Adipose tissue (tissue), 3 donors: ENCODE results near the gene UBE2R2. TPM values are rescaled to one million over a fixed set of nuclear protein-coding genes. Genes with fewer than 3 reads are reported as not detected.
"Not testable (repeated sequence)": the region's sequence is repeated elsewhere in the genome, so short reads cannot be mapped to it uniquely, and the experiment has no call there.

Experiments
- H3K27ac ChIP-seq: one replicate; pipeline ENCODE4 v1.5.1; 2013; ENCODE audit warnings: low read depth, low read length
- WGBS, 3 donors: extraction: QIAGEN DNeasy Blood & Tissue Kit; methylation state at CpG; one replicate each; pipeline ENCODE4 v1.1.7; 2013; 5-methylcytosine and 5-hydroxymethylcytosine counted together
- polyA plus RNA-seq, 3 donors: library from polyadenylated mRNA; stranded (reverse); fragments of 200-250 nt; gene quantifications; one replicate each; pipeline ENCODE4 v1.2.3, GENCODE V29; 2013
- donor health status: healthy with polysubstance abuse.
- donor health status: Bipolar disorder and iron deficiency.
- donor health status: healthy.

UBE2R2 gene
- polyA plus RNA-seq, 3 donors, result 21.3 to 24.2 (median 23.3) TPM

DNA sequence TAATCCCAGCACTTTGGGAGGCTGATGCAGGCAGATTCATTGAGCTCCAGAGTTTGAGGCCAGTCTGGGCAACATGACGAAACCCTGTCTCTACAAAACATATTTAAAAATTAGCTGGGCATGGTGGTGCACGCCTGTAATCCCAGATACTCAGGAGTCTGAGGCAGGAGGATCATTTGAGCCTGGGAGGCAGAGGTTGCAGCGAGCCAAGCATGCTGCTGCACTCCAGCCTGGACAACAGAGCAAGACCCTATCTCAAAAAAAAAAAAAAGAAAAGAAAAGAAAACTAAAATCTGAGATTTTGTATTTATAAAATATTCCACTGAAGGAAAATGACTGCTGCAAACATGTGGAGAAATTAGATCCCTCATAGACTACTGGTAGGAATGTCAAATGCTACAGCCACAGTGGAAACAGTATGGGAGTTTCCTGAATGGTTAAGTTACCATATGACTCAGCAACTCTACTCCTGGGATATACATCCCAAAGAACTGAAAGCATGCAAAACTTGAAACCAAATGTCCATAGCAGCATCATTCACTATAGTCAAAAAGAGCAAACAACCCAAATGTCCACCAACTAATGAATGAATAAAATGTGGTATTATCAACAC lies 125.6 kb downstream of the UBE2R2 start:
- WGBS, 3 donors, result 94 to 97% (median 97%) methylated on average over 3 of the region's 3 CpGs
- no peak overlapping the region for H3K27ac ChIP-seq

DNA sequence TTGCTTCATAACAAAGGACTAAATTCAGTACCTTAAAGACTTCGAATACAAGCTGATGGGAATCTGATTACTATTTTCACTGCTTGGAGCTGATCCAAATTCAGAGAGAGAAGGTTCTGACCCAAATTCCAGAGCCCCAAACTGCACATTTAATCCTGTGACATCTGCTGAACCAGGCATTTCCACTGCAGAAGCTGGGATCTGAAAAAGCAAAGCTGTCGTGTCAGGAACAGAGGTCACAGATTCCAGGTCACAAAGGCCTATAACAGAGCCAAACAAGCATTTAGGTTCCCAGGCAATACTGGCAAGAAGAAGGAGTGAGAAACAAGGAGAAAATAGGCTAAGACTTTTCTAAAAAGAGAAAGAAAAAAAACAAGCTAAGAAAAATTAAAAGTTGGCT lies 126.4 kb downstream of the UBE2R2 start:
- WGBS, 3 donors, result 52 to 71% (median 65%) methylated on average over 2 of the region's 2 CpGs
- H3K27ac ChIP-seq, result no peak overlapping the region

DNA sequence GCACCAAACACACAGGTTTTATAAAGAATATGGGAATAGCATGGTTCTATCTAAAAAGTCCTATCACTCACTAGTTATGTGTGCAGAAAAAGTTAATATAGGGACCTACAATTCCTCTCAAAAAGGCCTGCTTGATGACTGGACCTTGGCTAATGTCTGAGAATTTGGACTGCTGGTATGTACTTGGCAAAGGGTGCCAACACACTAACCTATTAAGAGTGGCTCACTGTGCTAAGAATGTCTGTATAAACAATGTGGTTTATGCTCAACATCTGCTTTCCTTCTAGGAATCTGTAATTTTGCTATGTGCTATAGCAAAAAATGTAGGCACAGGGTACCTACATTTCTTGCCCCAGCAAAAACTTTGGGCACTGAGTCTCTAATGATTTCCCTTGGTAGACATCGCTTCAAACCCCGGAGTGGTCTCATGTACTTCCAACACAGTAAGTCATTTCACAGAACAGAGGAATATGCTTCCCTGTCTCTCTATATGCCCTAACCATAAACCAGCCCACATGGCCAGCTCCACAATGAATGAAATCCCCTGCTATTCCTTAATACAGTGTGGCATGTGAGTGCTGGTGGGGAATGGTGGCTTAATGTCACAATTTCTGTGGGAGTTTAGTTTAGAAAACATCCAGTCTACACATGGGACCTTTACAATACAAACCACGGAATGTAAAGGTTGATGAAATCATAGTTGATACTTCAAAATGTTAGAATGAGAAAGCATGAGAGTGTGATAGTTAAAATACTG lies 130.0 kb downstream of the UBE2R2 start:
- 94 to 99% (median 97%) methylated on average over 3 of the region's 3 CpGs for WGBS, 3 donors
- H3K27ac ChIP-seq, result no peak overlapping the region

DNA sequence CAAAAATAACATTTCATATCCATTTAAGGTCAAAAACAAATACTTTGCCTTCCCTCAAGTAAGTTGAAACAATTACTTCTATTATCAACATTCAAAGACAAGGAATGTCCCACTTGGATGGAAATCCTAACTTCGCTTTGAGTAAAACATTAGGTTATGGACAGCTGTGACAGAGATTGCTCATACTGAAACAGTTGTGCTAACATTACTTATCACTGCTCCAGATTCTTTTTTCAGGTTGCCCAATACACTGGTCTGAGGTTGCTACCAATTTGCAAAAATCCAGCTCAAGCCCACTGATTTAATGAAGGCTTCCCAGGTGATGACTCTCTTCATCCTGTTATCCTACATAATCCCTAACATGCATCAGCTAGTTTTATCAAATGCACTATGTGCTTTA lies 133.4 kb downstream of the UBE2R2 start:
- H3K27ac ChIP-seq, result no peak overlapping the region
- 87 to 98% (median 97%) methylated on average over 1 of the region's 1 CpG for WGBS, 3 donors

DNA sequence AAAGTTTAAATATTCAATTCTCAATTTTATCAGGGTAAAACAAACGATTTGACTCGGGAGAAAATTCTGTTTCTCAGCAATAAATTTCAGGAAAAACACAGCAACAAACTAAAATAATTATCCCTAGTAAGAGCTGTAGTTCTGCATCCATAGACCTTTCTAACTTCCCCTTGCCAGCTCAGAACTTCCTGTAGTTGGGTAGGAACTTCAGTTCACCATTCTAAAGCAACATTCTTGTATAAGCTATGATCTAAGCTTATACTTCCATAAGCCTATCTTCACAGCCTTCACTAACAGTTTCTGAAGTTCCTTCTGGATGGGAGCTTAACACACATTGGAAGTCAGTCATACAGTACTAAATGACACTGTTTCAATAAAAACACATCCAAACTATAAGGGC lies 135.1 kb downstream of the UBE2R2 start:
- H3K27ac ChIP-seq, result no peak overlapping the region
- WGBS, 3 donors, result 68 to 90% (median 79%) methylated on average over 2 of the region's 2 CpGs

DNA sequence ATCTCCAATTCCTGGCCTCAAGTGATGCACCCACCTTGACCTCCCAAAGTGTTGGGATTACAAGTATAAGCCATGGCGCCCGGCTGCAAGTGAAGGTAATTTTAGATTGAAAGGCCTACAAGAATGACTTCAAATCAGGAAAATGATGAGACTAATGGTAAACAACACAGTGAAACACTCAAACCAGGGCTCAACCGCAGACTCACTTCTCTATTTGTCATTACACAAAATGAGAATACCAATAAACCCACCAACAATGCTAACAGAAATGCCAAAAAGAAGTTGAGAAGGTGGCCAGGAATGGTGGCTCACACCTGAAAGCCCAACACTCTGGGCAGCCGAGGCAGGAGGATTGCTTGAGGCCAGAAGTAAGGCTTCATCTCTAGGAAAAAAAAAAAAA lies 139.6 kb downstream of the UBE2R2 start:
- WGBS, 3 donors, result 87 to 98% (median 96%) methylated on average over 4 of the region's 4 CpGs
- H3K27ac ChIP-seq, result no peak overlapping the region

DNA sequence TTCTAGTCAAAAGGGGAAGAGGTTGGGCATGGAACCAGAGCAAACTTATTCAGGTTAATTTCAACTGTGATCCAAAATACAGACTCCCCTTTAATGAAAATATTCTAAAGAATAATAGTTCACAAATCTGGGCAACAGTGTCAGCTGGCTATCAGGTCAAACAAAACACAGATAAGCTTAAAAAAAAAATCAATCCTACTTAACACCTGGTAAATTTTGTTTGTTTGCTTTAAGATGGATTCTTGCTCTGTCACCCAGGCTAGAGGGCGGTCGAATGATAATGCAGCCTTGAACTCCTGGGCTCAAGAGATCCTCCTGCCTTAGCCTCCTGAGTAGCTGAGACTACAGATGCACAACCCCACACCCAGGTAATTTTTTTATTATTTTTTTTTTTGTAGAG lies 142.8 kb downstream of the UBE2R2 start:
- 47 to 100% (median 97%) methylated on average over 2 of the region's 2 CpGs for WGBS, 3 donors
- no peak overlapping the region for H3K27ac ChIP-seq

DNA sequence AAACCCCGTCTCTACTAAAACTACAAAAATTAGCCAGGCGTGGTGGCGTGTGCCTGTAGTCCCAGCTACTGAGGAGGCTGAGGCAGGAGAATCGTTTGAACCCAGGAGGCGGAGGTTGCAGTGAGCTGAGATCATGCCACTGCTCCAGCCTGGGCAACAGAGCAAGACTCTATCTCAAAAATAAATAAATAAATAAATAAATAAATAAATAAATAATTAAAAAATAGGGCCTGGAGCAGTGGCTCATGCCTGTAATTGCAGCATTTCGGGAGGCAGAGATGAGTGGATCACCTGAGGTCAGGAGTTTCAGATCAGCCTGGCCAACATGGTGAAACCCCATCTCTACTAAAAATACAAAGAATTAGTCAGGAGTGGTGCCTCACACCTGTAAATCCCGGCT lies 145.5 kb downstream of the UBE2R2 start:
- WGBS, 3 donors, result 83 to 95% (median 89%) methylated on average over 7 of the region's 7 CpGs
- H3K27ac ChIP-seq, result not testable (repeated sequence)

DNA sequence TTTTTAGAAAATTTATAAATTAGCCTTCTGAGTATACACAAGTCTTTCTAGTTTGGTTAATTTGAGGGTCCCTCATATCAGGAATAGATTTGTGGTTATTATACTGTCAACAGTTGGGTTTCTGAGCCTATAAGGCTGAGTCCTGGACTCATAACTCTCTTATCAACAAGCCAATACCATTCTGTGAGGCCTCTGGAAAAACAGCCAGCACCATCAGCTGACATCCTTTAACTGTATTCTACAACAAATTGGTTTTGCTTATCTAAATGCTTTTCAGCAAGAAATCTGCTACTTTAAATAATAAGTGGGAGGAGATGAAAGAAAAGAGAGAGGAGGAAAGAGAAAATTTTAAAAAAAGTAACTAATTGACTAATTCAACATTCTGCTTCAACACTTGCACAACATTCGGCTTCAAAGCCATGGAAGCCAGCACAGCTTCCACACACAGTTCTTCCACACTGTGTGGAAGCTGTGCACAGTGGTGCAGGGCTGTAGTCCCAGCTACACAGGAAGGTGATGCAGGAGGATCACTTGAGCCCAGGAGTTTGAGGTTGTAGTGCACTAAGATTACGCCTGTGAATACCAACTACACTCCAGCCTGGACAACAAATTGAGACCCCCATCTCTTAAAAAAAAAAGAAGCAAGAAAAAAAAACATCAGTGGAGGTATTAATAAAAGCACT lies 147.3 kb downstream of the UBE2R2 start:
- 87 to 94% (median 90%) methylated on average over 2 of the region's 2 CpGs for WGBS, 3 donors
- no peak overlapping the region for H3K27ac ChIP-seq

Other genes starting within 250 kb of the UBE2R2 start
- gene PRSS3, start 21.6 kb upstream of the UBE2R2 start, polyA plus RNA-seq, result 100 to 1,000 TPM in 1 of 3 donors, 1 to 10 TPM in 1, under 1 TPM in 1; 0.67 to 171 (median 1.3) TPM
- gene UBAP2, start 231.7 kb downstream of the UBE2R2 start, polyA plus RNA-seq, result 1 to 10 TPM; 8.0 to 9.6 (median 9.4) TPM